Hepatocyte (in vitro differentiated cells): ENCODE results near the gene LIMA1.

Source experiments
- EZH2 ChIP-seq: fragments of 200-600 bp; sonication (generic); IDR thresholded peaks from 2 replicates; pipeline ENCODE4 v1.6.1; 2016; ENCODE audit warnings: antibody characterized with exemption, mild to moderate bottlenecking, borderline replicate concordance
- TF ChIP-seq, protein P1 (sequence below): fragments of 200-600 bp; sonication (generic); IDR thresholded peaks from 2 replicates; pipeline ENCODE4 v1.5.1; 2016; ENCODE audit warnings: antibody characterized with exemption, mild to moderate bottlenecking; ENCODE audit not compliant: poor library complexity

DNA sequence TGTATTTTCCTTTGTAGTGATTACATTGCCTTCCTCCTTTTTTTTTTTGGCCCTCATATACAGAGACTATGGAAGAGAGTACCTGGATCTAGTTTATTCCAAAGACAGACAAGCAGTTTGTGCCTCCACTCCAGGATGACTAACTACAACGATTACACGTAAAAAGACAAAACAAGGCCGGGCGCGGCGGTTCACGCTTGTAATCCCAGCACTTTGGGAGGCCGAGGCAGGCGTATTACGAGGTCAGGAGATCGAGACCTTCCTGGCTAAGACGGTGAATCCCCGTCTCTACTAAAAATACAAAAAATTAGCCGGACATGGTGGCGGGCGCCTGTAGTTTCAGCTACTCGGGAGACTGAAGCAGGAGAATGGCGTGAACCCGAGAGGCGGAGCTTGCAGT is 118.4 kb downstream of the LIMA1 start:
- TF ChIP-seq, protein P1, sequence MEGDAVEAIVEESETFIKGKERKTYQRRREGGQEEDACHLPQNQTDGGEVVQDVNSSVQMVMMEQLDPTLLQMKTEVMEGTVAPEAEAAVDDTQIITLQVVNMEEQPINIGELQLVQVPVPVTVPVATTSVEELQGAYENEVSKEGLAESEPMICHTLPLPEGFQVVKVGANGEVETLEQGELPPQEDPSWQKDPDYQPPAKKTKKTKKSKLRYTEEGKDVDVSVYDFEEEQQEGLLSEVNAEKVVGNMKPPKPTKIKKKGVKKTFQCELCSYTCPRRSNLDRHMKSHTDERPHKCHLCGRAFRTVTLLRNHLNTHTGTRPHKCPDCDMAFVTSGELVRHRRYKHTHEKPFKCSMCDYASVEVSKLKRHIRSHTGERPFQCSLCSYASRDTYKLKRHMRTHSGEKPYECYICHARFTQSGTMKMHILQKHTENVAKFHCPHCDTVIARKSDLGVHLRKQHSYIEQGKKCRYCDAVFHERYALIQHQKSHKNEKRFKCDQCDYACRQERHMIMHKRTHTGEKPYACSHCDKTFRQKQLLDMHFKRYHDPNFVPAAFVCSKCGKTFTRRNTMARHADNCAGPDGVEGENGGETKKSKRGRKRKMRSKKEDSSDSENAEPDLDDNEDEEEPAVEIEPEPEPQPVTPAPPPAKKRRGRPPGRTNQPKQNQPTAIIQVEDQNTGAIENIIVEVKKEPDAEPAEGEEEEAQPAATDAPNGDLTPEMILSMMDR: no peak
- no peak for TF ChIP-seq EZH2
